Spleen (tissue), 11 donors: Measurements from ENCODE around the gene LCN12. TPM values are rescaled to one million over a fixed set of nuclear protein-coding genes. Genes with fewer than 3 reads are reported as not detected.

Experiments
- DNase-seq: peaks from one replicate; pipeline ENCODE4 v3.0.0-alpha.2; 2020
- H3K27ac ChIP-seq, 8 donors: fragments of 200-600 bp; sonication (generic) in 7 of 8; 1 replicate in 4 of 8; 2 replicates in 4 of 8; pipeline versions ENCODE4 v1.5.0 to v1.8.0; 2016 to 2021; ENCODE audit warnings: inconsistent platforms in 4 of 8, mild to moderate bottlenecking in 4 of 8, moderate library complexity in 1 of 8
- H3K27me3 ChIP-seq, 7 donors: fragments of 200-600 bp; sonication (generic) in 6 of 7; replicated peaks in 1 of 7; 1 replicate in 4 of 7; 2 replicates in 3 of 7; pipeline versions ENCODE4 v1.5.0 to v1.8.0; 2016 to 2021; ENCODE audit warnings: inconsistent platforms in 3 of 7, mild to moderate bottlenecking in 1 of 7
- H3K36me3 ChIP-seq, 6 donors: fragments of 200-600 bp; sonication (generic) in 5 of 6; 1 replicate in 4 of 6; 2 replicates in 2 of 6; pipeline versions ENCODE4 v1.5.0 to v1.8.0; 2016 to 2021; ENCODE audit warnings: inconsistent platforms in 2 of 6
- H3K4me1 ChIP-seq, 6 donors: fragments of 200-600 bp; sonication (generic) in 5 of 6; 1 replicate in 3 of 6; 2 replicates in 3 of 6; pipeline versions ENCODE4 v1.5.0 to v1.8.0; 2016 to 2021; ENCODE audit warnings: inconsistent platforms in 3 of 6
- H3K4me3 ChIP-seq, 8 donors: fragments of 200-600 bp; sonication (generic) in 7 of 8; 1 replicate in 4 of 8; 2 replicates in 4 of 8; pipeline versions ENCODE4 v1.5.0 to v1.8.0; 2016 to 2021; ENCODE audit warnings: inconsistent platforms in 4 of 8, mild to moderate bottlenecking in 4 of 8, moderate library complexity in 2 of 8
- H3K9me3 ChIP-seq, 8 donors: fragments of 200-600 bp; sonication (generic) in 7 of 8; 1 replicate in 4 of 8; 2 replicates in 4 of 8; pipeline versions ENCODE4 v1.5.0 to v1.8.0; 2016 to 2021; ENCODE audit warnings: inconsistent platforms in 4 of 8
- CTCF ChIP-seq, 11 experiments: fragments of 200-600 bp in 7 of 11; fragments of 450-650 bp in 4 of 11; sonication (generic) in 4 of 11; IDR thresholded peaks in 8 of 11; conservative IDR thresholded peaks in 3 of 11; 1 replicate in 7 of 11; 2 replicates in 4 of 11; pipeline versions ENCODE4 v1.4.0 to v1.8.0; 2016 to 2021; ENCODE audit warnings: antibody characterized with exemption in 11 of 11, inconsistent platforms in 4 of 11, mild to moderate bottlenecking in 1 of 11
- POLR2A ChIP-seq, 3 donors: fragments of 450-650 bp; IDR thresholded peaks; one replicate each; pipeline ENCODE4 v1.5.1; 2017; ENCODE audit warnings: antibody characterized with exemption in 3 of 3, mild to moderate bottlenecking in 1 of 3
- POLR2AphosphoS5 ChIP-seq, 3 donors: sonication (generic); formaldehyde crosslinking; IDR thresholded peaks; one replicate each; pipeline ENCODE4 v1.5.1; 2017; ENCODE audit warnings: antibody characterized with exemption in 3 of 3
- WGBS, 5 donors: extraction: QIAGEN DNeasy Blood & Tissue Kit in 3 of 5; methylation state at CpG; one replicate each; pipeline versions ENCODE4 v1.1.5 to v1.1.7; 2013 to 2018; 5-methylcytosine and 5-hydroxymethylcytosine counted together
- intact Hi-C: fragments of 100-400 bp; cut with DNase I; formaldehyde crosslinking; loops from one replicate; pipeline ENCODE4 v1.15.0; 2023; ENCODE audit warnings: low total_unique reads
- polyA plus RNA-seq, 3 donors: library from polyadenylated mRNA; stranded (reverse); fragments of 200-250 nt; gene quantifications; one replicate each; pipeline ENCODE4 v1.2.1, GENCODE V29; 2013
- total RNA-seq, 7 donors: library from RNA; depleted of rRNA in 3 of 7; stranded (reverse); fragments of >200 nt in 3 of 7; fragmentation: NEBNext Ultra II Directional in 4 of 7; extraction: Animal tissue kit (Norgen Biotek cat#: 25700) in 4 of 7; gene quantifications; one replicate each; pipeline versions ENCODE4 v1.1.0 to v1.2.1, GENCODE V29; 2016 to 2021
- donor health status: healthy with polysubstance abuse.
- donor health status: DM: no; HTN: no; CAD: no; lungs with moderate emphysema.
- donor health status: DM: no; HTN: no; CAD: no.
- donor health status: Bipolar disorder and iron deficiency.
- donor health status: healthy.
- donor health status: DM: no; HTN: no; CAD: no.
- donor health status: DM: yes; HTN: yes; CAD: no.

LCN12 gene
- total and polyA plus RNA-seq, 10 donors, result 0.83 to 63.4 (median 8.3) TPM

GRCh38 chr9:136997830-136998234 is 45.8 kb downstream of the LCN12 start:
- Histone ChIP-seq H3K4me1 (peaks cover 55 to 99% (median 86%) of the 10 kb centered on the region in 6 donors), H3K27ac (peak overlapping the region in 7 of 8 donors; percentile 26 to 89 (median 78))

GRCh38 chr9:137000177-137000930 is 48.3 kb downstream of the LCN12 start:
- no peaks in the 10 kb centered on the region for H3K9me3 ChIP-seq
- WGBS, 5 donors, result 27 to 34% (median 30%) methylated on average over 10 of the region's 10 CpGs
- H3K27me3 ChIP-seq, result peaks cover 0 to 21% (median 0%) of the 10 kb centered on the region in 7 donors
- H3K4me3 ChIP-seq, result peak overlapping the region in 1 of 8 donors; percentile 45
- H3K27ac ChIP-seq, result peak overlapping the region; percentile 63 to 89 (median 82)
- intact Hi-C loops, result no loop called here
- no peaks in the 10 kb centered on the region for H3K36me3 ChIP-seq
- peaks cover 47 to 76% (median 60%) of the 10 kb centered on the region in 6 donors for H3K4me1 ChIP-seq
- TF ChIP-seq POLR2A (IDR thresholded peaks at IDR 0.05) (no peak), POLR2AphosphoS5 (IDR thresholded peaks at IDR 0.05) (peak in 1 of 3 donors; percentile 52), CTCF (IDR thresholded peaks at IDR 0.05 in 8 of 11, conservative IDR thresholded peaks at IDR 0.05 in 3 of 11) (no peak)
- DNase-seq, result no peak

More at GRCh38 chr9:136997830-136998234, 45.8 kb downstream of the LCN12 start:
- no peak for TF ChIP-seq POLR2A (IDR thresholded peaks at IDR 0.05)
- peak in 2 of 11 experiments; percentile 14 to 30 for TF ChIP-seq CTCF (IDR thresholded peaks at IDR 0.05 in 8 of 11, conservative IDR thresholded peaks at IDR 0.05 in 3 of 11)
- TF ChIP-seq POLR2AphosphoS5 (IDR thresholded peaks at IDR 0.05), result peak in 1 of 3 donors; percentile 33
- intact Hi-C loops, result no loop called here
- DNase-seq, result no peak
- H3K9me3 ChIP-seq, result no peaks in the 10 kb centered on the region
- H3K27me3 ChIP-seq, result peaks cover 0 to 30% (median 0%) of the 10 kb centered on the region in 7 donors
- 16 to 39% (median 20%) methylated on average over 18 of the region's 18 CpGs for WGBS, 5 donors
- peak overlapping the region in 2 of 8 donors; percentile 27 to 63 for H3K4me3 ChIP-seq
- H3K36me3 ChIP-seq, result peaks cover 0 to 21% (median 4%) of the 10 kb centered on the region in 6 donors

- Histone ChIP-seq H3K36me3 (no peaks in the 10 kb centered on the region), H3K27ac (no peak overlapping the region), H3K4me3 (no peak overlapping the region), H3K9me3 (no peaks in the 10 kb centered on the region), H3K4me1 (peaks cover 32 to 75% (median 47%) of the 10 kb centered on the region in 6 donors), H3K27me3 (peaks cover 0 to 4% (median 0%) of the 10 kb centered on the region in 7 donors)
- no peak for DNase-seq
- 87 to 91% (median 88%) methylated on average over 18 to 20 of the region's 20 CpGs for WGBS, 5 donors
- TF ChIP-seq POLR2A (IDR thresholded peaks at IDR 0.05), result no peak
- no peak for TF ChIP-seq POLR2AphosphoS5 (IDR thresholded peaks at IDR 0.05)
- TF ChIP-seq CTCF (IDR thresholded peaks at IDR 0.05 in 8 of 11, conservative IDR thresholded peaks at IDR 0.05 in 3 of 11), result no peak
- intact Hi-C loops, result no loop called here
Observed at GRCh38 chr9:137001857-137002645, 50.0 kb downstream of the LCN12 start.
